GM18519 (cell line): ENCODE measurements around the gene ARFGAP1.

ENCODE experiments used
- ATAC-seq: cut with Tn5 transposase; IDR thresholded peaks from one replicate; pipeline ENCODE4 v1.9.1; 2021; ENCODE audit warnings: mild to moderate bottlenecking, moderate library complexity; ENCODE audit not compliant: unreplicated experiment, low FRiP score

Gene ARFGAP1

DNA sequence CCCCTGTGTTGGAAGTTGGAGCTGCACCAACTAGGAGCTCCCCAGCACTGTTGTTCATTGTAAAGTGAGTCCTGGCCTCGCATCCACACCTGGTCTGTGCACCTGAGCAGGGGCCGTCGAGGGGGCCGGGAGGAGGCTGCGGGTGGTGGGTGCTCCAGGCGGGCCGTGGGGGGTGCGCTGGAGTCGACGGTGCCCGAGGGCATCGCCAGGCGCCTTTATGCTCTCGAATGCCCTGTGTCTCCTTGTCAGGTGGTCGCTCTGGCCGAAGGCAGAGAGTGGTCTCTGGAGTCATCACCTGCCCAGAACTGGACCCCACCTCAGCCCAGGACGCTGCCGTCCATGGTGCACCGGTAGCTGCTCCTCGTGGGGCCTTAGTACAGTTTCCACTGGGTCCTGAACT lies 4.3 kb downstream of the ARFGAP1 start:
- ATAC-seq, result no peak

DNA sequence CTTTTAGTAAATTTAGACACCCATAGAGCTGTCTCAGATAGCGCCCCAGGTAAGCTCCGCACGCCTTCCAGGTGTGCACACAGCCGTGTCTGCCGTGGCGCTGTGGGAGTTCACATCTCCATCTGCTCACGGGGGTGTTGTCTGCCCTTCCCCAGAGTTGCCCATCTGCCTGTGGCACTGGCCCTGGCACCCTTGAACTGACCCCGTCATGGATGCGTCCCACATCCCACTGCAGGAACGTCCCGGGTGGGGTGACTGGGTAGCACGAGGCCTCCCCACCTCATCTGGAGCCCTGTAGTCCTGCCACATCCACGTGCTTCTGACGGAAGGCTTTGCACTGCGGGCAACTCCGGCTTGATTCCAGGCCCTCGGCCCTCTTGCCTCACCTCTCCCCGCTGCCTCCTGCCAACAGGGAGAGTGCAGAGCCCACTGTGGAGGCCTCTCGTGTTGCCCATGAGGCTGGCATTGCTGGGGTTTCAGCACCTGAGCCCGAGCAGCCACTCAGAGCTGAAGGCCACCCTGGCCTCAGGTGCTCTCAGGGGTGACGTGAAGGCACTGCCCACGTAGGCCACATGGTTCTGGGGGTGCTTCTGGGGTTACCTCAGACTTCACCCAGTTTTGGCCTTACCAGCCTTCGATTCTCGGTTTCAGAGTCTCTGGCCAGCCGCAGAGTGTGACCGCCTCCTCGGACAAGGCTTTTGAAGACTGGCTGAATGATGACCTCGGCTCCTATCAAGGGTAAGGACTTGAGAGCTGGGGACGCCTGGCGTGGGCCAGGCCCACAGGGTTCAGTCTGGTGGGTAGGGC lies 5.1 kb downstream of the ARFGAP1 start:
- ATAC-seq, result no peak

DNA sequence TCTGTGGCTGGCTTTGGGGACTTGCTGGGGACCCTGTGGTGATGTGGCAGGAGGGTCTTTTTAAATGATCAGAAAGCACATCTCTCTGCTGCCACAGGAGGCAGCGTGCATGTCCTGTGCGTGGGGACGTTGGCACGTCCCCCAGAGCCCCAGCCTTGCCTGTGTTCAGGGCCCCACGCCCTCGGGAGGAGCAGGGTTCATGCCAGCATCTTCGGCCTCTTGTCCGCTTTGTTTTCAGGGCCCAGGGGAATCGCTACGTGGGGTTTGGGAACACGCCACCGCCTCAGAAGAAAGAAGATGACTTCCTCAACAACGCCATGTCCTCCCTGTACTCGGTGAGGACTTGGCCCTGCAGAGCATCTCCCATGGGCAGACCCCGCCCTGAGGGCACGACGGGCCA lies 6.0 kb downstream of the ARFGAP1 start:
- ATAC-seq, result no peak

DNA sequence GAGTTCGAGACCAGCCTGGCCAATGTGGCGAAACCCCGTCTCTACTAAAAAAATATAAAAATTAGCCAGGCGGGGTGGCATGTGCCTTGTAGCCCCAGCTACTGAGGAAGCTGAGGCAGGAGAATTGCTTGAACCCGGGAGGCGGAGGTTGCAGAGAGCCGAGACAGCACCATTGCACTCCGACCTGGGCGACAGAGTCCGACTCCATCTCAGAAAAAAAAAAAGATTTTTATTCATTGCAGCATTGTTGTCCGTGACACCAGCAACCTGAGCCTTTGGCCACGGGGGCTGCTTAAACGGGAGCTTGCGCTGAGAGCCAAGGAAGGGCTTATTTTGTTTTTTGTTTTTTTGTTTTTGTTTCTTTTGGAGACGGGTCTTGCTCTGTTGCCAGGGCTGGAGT lies 7.3 kb downstream of the ARFGAP1 start:
- no peak for ATAC-seq

DNA sequence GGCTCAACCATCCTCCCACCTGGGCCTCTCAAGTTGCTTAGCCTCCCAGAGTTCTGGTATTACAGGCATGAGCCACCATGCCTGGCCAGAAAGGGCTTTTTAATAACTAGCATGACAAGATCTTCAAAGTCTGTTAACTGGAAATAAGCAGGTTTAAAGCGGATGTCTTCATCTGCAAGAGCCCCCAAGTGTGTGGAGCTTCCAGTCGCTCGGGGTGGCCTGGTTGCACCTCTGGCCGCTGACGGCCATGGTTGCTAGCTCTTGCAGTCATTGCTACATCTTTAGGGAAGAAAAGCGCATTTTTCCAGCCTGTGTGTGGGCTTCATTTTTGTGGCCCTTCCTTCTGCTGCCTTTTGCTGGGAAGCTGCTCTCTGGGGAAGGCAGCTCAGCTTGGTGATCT lies 7.8 kb downstream of the ARFGAP1 start:
- no peak for ATAC-seq

DNA sequence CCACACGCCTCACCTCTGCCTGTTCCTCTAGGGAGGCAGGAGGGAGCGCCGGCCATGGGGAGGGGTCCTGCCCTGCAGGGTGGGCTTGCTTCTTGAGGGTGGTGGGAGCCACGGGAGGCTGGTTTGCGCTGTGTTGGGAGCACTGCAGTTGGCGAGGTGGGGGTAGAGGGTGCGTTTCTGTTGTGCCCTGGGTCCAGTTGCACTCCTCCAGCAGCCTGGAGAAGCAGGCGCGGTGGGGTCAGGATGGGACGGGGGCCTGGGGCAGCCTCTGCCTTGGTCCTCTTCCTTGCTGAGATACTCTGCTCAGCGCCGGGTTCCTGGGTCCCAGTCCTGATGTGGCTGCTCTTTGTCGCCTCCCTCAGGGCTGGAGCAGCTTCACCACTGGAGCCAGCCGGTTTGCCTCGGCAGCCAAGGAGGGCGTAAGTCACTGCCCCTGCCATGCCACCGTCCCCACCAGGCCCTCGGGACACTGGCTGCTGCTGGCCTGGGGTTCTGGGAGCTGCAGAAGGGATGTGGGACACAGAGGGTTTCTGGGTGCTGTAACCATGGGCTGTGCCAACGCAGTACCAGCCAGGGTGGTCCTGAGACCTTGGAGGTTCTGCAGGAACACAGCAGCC lies 8.4 kb downstream of the ARFGAP1 start:
- no peak for ATAC-seq

DNA sequence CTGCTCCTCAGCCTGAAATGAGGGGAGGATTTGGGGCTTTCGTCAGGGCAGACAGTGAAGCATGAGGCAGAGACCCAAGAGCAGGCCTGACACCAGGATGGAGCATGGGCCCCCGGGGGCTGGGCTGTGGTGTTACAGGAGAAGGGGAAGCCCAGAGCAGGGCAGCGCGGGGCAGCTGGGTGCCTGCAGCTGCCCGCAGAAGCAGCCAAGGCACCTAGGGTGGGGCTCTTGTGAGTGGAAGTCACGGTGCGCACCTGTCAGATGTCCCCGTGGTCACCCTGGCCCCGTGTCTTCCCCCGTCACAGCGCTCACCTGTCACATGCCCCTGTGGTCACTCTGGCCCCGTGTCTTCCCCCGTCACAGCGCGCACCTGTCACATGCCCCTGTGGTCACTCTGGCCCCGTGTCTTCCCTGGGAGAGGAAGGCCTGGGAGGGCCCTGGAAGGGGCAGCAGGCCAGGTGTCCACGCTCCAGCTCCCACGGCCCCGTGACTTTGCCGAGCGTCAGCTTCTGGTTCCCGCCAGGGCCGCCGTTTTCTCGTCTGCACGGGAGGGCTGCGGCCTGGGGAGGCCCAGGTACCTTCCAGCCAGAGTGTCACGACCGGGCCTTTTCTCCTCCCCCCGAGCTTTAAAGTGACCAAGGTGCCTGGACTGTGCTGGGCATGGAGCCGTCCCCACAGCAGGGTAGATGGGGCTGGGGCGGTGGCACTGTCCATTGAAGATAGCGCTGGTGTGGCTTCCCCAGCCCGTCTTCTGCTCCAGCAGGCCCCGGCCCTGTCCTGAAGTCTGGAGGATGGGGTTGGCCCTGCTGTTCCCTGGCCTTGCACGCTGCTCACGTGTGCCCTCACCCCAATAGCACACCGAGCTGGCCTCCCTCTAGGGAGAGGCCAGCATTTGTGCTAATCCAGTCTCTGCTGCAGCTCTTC lies 9.4 kb downstream of the ARFGAP1 start:
- no peak for ATAC-seq

DNA sequence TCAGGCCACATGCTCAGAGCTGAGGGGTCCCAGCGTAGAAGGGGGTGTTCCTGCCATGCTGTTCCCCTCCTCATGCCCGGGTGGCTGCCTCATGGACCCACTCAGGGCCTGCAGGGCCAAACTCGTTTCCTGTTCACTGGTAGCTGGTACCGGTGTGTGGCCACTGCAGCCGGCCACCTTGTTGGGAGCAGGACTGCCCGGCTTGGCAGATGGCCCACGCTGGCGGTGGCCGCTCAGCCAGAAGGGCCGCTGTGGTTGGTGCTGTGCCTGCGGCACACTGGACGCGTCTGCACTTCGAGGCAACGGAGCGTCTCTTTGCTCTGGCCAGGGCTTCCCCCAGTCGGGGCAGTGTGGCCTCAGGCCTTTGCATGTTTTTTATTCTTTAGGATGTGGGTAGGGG lies 10.3 kb downstream of the ARFGAP1 start:
- ATAC-seq, result no peak

DNA sequence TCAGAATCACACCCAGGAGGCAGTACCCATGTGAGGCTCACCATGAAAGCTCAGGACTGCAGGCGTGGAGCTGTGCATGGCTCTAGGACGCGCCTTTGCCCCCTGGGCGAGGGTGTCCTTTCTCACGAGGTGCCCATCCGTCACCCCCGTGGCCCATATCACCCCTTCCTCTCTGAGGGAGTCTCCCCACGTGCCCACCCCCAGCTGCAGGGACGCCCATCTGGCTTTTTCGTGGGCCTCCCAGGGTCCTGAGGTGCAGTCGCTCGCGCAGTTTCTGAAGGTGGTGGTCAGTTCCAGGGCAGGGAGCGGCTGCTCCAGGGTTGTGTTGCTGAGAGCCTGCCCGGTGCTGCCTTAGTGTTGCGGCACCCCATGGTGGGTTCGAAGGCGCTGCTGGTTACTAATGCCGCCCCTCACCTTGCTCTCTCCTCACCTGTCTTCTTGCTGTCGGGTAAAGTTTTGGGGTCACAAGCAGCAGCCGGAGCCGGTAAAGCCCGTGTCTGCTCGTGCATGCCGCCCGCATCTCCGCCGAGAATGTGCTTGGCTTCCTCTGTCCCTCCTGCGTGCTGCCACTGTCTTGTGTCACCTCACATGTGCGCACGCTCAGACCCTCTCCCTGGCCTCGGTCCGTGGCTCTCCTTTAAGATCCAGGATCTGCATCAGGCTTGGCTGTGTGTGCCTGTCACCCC lies 10.9 kb downstream of the ARFGAP1 start:
- no peak for ATAC-seq

DNA sequence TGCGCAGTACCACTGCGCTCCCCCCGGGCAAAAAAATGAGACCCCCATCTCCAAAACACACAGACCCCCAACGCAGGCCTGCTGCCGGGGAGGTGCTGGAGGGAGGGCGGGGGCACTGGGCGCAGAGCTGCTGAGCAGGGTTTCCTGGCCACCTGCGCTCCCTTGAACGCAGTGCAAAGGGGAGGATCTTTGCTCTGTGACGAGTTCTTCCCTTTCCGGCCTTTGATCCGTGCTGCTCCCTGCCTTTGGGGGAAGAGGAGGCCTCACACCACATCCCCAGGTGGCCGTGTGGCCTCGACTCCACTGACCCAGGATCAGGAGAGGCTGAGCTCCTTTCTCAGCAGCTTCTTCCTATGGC lies 11.4 kb downstream of the ARFGAP1 start:
- no peak for ATAC-seq

DNA sequence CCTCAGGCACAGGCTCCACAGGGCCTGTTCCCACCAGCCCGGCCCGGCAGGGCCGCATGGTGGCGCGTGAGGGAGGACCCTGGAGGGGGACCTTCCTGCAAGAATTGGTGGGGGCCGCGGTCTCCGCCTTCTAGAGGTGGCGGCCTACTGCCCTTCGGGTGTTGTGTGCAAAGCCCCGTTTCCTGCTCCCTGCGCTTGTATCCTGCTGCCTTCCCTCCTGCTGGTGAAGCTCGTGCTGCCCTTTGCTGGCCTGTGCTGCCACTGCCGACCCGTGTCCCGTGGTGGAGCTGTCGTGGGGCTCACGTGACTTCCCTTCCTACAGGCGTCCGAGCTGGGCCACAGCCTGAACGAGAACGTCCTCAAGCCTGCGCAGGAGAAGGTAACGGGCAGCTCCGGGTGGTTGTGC lies 11.9 kb downstream of the ARFGAP1 start:
- ATAC-seq, result no peak

DNA sequence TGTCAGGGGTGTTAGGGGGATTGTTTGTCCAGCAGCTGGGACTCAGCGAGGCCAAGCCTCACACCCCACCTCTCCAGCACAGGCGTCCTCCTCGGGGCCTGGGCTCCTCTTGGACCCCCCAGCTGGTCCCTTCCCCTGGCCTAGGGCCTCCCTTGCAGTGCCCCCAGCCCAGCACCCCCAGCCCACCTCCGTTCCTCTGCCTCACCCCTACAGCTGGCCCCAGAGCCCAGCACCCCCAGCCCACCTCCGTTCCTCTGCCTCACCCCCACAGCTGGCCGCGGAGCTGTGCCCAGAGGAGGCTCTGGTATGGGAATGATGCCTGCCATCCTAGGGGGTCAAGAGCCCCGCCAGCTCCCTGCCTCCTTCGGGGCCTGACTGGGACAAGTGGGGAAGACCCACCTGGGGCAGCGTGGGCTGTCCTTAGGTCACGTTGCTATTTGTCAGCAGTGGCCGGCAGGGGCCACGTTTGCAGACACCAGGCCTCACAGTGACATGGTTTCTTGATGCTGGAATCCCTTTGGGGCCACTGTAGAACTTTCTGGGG lies 12.4 kb downstream of the ARFGAP1 start:
- no peak for ATAC-seq

DNA sequence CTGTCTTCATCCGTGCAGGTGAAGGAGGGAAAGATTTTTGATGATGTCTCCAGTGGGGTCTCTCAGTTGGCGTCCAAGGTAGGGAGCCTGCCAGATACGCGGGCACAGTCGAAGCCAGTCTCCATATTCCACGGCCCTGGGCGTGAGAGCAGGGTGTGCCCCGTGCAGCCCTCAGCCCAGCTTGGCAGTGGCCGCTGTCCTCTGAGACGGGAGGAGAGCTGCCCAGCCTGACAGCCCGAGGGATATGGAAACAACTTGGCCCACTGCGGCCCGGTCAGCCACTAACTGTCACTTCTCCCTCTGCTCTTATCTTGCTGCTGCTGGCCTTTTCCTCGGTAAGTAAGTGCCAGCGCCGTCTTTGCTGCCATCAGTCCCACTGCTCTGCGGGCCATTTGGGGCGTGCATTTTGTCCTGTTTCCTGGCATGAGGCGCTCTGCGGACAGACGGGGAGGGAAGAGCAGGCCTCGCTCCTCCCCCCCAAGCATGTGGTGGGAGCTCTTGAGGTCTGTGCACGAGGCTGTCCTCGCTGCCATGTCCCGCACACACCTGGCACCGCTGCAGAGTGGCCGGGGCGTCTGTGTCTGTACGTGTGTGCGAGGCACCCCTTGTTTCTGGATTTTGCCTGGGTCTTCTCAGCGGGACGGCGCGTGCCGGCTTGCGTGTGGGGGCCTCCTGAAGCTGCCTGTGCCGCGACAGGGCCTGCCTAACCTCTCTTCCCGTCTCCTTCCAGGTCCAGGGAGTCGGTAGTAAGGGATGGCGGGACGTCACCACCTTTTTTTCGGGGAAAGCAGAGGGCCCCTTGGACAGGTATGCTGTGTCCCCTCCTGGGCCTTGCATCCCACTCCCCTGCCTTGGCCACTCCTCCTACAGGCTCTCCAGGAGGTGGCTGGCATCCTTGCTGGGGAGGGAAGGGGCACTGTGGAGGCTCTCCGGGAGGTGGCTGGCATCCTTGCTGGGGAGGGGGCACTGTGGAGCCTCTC lies 13.3 kb downstream of the ARFGAP1 start:
- ATAC-seq, result no peak

DNA sequence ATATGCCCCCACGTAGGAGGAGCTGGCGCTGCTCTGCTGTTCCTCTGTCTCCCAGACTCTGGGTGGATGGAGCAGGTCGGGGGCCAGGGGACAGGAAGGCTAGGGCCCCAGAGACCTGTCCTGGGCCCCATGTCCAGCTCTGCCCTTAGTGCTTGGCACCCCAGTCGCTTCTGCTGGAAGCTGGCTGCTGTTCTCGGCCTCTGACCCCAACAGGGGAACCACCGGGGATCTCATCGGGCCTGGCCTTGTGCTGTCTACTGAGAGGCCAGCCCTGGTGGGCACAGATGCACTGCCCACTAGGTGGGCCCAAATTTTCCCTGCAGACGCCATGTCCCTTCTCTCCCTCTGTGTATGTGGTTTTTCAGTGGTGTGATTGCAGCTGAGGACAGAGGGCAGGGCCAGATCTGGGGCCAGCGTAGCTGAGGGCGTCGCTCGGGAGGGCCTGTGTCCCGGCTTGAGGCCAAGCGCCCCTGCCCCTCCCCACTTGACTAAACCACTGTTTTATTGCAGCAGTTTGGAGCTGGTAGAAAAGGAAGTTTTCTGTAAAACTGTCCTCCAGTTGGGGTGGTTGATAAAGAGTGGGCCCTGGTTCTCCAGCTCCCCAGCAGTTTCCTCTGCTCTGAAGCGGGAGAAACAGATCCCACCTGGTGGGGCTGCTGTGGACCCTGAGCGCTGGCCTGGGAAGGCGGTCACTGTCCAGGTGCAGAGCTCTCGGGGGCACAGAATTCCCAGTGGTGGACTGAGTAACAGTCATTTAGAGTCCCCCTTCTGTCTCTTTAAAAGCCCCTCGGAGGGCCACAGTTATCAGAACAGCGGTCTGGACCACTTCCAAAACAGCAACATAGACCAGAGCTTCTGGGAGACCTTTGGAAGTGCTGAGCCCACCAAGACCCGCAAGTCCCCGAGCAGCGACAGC lies 14.4 kb downstream of the ARFGAP1 start:
- ATAC-seq, result no peak

DNA sequence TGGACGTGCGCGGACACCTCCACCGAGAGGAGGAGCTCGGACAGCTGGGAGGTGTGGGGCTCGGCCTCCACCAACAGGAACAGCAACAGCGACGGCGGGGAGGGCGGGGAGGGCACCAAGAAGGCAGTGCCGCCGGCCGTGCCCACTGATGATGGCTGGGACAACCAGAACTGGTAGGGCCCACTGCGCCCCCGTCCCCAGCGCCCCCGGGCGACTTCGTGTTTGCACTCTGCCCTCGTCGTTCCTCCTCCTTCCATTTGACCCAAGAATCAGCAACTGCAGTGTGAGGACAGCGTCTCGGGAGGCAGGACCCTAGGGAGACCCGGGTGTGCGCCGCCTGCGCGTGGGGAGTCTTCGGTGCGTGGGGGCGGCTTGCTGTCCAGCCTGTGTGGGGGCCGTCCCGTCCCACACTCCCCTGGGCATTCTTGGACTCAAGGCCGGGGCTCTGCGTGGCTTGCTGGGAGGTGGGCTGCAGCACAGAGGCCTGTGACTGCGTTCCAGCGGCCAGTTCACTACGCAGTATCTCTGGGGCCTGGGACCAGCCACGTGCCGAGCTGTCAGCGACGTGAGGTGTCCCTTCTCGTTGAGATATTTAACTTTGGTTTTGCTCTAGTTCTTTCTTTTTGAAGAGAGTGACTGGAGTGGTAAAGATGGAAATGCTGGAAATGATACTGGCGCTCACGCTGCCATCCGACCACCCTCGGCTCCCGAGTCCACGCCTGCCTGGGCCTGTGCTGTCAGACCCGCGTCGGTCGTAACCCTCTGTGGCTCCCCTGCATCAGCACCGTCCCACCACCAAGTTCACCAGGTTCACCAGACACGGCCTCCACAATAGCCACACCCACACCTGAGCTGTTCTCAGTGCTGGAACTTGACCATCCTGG lies 15.3 kb downstream of the ARFGAP1 start:
- ATAC-seq, result no peak

DNA sequence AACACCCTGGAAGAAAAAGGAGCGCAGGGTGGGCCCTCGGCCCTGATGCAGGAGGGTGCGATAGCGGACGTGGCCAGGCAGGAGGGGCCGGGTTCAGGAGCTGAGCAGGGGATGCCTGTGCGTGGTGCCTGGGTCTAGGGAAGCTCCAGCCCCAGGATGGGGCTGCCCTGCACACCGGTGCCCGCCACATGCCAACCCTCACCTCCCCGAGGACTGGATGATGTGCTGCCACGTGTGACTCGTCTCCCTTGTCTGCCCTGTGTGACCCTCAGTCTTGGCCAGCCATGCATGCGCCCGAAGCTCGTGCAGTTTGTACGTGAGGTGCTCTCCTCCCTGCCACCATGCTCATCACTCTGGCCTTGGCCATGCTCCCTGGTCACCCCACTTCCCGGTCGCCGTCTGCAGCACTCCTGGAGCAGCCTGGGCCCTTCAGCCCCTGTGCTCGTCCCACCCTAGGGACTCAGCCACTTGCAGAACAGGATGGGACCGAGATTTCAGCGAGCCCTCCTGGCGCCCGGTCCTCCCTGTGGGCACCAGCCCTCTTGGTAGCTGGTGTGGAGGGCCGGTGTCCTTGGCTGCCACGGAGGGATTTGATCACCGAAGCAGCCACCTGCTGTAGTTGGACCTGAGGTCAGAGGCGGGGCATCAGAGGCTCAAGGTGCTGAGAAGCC lies 16.1 kb downstream of the ARFGAP1 start:
- ATAC-seq, result no peak
